Measurements from ENCODE around the gene ACYP1.

DNA sequence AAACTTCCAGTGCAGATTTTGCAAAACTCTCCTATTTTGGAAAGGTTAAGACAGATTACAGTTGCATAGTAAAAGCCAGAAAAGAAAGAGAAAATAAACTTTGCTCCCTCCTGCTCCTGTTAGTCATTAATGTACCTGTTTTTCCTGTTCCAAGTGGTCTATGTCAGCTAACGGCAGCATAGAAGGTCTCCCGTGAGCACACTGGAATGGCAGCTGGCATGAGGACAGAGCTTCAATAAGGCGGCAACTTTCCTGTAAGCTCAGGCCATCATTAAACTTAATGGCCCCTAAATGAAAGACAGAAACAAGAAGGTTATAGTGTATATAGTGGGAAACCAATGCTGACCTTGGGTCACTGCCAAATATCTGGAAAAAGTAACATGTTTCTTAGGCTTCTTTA is 45.1 kb downstream of the ACYP1 start:
- TF ChIP-seq, protein P1, sequence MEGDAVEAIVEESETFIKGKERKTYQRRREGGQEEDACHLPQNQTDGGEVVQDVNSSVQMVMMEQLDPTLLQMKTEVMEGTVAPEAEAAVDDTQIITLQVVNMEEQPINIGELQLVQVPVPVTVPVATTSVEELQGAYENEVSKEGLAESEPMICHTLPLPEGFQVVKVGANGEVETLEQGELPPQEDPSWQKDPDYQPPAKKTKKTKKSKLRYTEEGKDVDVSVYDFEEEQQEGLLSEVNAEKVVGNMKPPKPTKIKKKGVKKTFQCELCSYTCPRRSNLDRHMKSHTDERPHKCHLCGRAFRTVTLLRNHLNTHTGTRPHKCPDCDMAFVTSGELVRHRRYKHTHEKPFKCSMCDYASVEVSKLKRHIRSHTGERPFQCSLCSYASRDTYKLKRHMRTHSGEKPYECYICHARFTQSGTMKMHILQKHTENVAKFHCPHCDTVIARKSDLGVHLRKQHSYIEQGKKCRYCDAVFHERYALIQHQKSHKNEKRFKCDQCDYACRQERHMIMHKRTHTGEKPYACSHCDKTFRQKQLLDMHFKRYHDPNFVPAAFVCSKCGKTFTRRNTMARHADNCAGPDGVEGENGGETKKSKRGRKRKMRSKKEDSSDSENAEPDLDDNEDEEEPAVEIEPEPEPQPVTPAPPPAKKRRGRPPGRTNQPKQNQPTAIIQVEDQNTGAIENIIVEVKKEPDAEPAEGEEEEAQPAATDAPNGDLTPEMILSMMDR (IDR thresholded peaks at IDR 0.05; ENCODE audit: borderline replicate concordance, extremely low read depth, low read length, poor library complexity, severe bottlenecking): no peak
- TF ChIP-seq EZH2 (IDR thresholded peaks at IDR 0.05; ENCODE audit: borderline replicate concordance, low read depth, low read length, severe bottlenecking): no peak

Data from DND-41 (cell line).